ENCODE results near the gene CFAP74.
A peak's percentile ranks its signal among the peaks of the same experiment; 100 is the strongest.

Gene CFAP74

DNA sequence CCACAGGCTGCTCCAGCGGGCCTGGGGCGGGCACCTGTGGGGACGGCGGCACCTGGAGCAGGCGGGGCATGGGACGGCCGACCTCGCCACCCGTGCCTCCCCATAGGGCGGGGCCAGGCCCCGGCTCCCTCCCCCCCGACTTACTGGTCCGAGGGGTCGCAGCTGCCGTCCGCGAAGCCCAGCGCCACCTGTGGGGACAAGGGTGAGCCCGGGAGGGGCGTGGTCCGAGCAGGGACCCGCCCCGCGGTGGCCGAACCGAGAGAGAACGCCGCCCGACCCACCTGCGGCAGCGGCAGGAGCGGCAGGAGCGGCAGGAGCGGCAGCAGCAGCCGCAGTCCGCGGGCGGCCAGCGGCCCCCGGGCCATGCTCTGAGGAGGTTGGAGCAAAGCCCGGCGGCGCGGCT, 84.7 kb downstream of the CFAP74 start, which contains the start of gene TMEM52:
Gene TMEM52 (minus strand): TSS at position 379 of the 403 bp plus-strand sequence. CDS start 14 bp downstream, at position 365.
- H2BK120ac ChIP-seq (ENCODE audit: low read depth, low read length), result peak within 1 kb of the TSS; percentile 100

GRCh38 chr1:1917995-1918900, 85.3 kb downstream of the CFAP74 start:
- H3K27me3 ChIP-seq (ENCODE audit: control insufficient read depth in 3 of 3, insufficient read depth in 3 of 3, low read depth in 1 of 3, low read length in 3 of 3), result peaks cover 0 to 51% (median 11%) of the 10 kb centered on the region in 3 experiments
- peak overlapping the region; percentile 94 for H3K18ac ChIP-seq (ENCODE audit: low read length)
- peaks cover 8 to 10% of the 10 kb centered on the region in 2 donors for H3K4me1 ChIP-seq (ENCODE audit: control insufficient read depth in 2 of 2, insufficient read depth in 1 of 2, low read depth in 1 of 2, low read length in 2 of 2)
- peak overlapping the region; percentile 66 for H3K4me2 ChIP-seq (ENCODE audit: insufficient read depth, low read length, poor library complexity, severe bottlenecking)
- H3K4ac ChIP-seq (ENCODE audit: low read length), result no peak overlapping the region
- peak overlapping the region; percentile 71 for H3K14ac ChIP-seq (ENCODE audit: low read length)
- H3K9ac ChIP-seq (ENCODE audit: low read depth, low read length, poor library complexity), result peak overlapping the region; percentile 77
- peak overlapping the region; percentile 87 for H2BK120ac ChIP-seq (ENCODE audit: low read depth, low read length)
- peak overlapping the region; percentile 92 for H2BK15ac ChIP-seq (ENCODE audit: low read length)
- peak overlapping the region; percentile 79 for H4K91ac ChIP-seq (ENCODE audit: low read depth, low read length, poor library complexity)
- H3K36me3 ChIP-seq (replicated peaks in 1 of 2; ENCODE audit: control insufficient read depth in 2 of 2, insufficient read depth in 2 of 2, low read length in 2 of 2), result no peaks in the 10 kb centered on the region
- peak overlapping the region; percentile 83 for H2BK5ac ChIP-seq (ENCODE audit: low read length)
- H2AK5ac ChIP-seq (ENCODE audit: low read depth, low read length), result peak overlapping the region; percentile 41
- H3K79me1 ChIP-seq (ENCODE audit: low read depth, low read length), result peaks cover 10% of the 10 kb centered on the region
- no peak for DNase-seq (ENCODE audit: low spot score)
- H3K9me3 ChIP-seq (replicated peaks in 1 of 2; ENCODE audit: control insufficient read depth in 2 of 2, insufficient read depth in 1 of 2, low read depth in 1 of 2, low read length in 2 of 2), result no peaks in the 10 kb centered on the region
- no peak overlapping the region for H3K27ac ChIP-seq (replicated peaks; ENCODE audit: low read length)
- H2AFZ ChIP-seq (ENCODE audit: low read length), result peak overlapping the region; percentile 84
- peak overlapping the region; percentile 43 to 89 for H3K4me3 ChIP-seq (ENCODE audit: low read length in 2 of 2)
- no peak overlapping the region for H4K8ac ChIP-seq (ENCODE audit: low read depth, low read length)
- H3K23ac ChIP-seq (ENCODE audit: low read depth, low read length, poor library complexity), result peak overlapping the region; percentile 80
- peak overlapping the region; percentile 77 for H2BK12ac ChIP-seq (ENCODE audit: low read length)
- WGBS, 2 donors (ENCODE audit: extremely low coverage in 2 of 2, insufficient read length in 2 of 2, insufficient replicate concordance in 1 of 2), result no CpG with 5 or more reads among the region's 46 CpGs

More for the DNA sequence above, 84.7 kb downstream of the CFAP74 start, which contains the start of gene TMEM52:
- Histone ChIP-seq H3K9me3 (replicated peaks in 1 of 2; ENCODE audit: control insufficient read depth in 2 of 2, insufficient read depth in 1 of 2, low read depth in 1 of 2, low read length in 2 of 2) (no peaks in the 10 kb centered on the region), H3K4ac (ENCODE audit: low read length) (peak within 1 kb of the TSS; percentile 58), H4K8ac (ENCODE audit: low read depth, low read length) (peak within 1 kb of the TSS; percentile 65), H3K4me3 (ENCODE audit: low read length in 2 of 2) (peak within 1 kb of the TSS; percentile 43 to 89), H3K79me1 (ENCODE audit: low read depth, low read length) (peaks cover 12% of the 10 kb centered on the region), H3K14ac (ENCODE audit: low read length) (peak within 1 kb of the TSS; percentile 82), H2BK5ac (ENCODE audit: low read length) (peak within 1 kb of the TSS; percentile 91), H3K4me1 (ENCODE audit: control insufficient read depth in 2 of 2, insufficient read depth in 1 of 2, low read depth in 1 of 2, low read length in 2 of 2) (peaks cover 8 to 10% of the 10 kb centered on the region in 2 donors), H3K27ac (replicated peaks; ENCODE audit: low read length) (peak within 1 kb of the TSS; percentile 56), H2AK5ac (ENCODE audit: low read depth, low read length) (peak within 1 kb of the TSS; percentile 93), H4K91ac (ENCODE audit: low read depth, low read length, poor library complexity) (peak within 1 kb of the TSS; percentile 83), H2BK15ac (ENCODE audit: low read length) (peak within 1 kb of the TSS; percentile 100), H3K36me3 (replicated peaks in 1 of 2; ENCODE audit: control insufficient read depth in 2 of 2, insufficient read depth in 2 of 2, low read length in 2 of 2) (no peaks in the 10 kb centered on the region), H3K4me2 (ENCODE audit: insufficient read depth, low read length, poor library complexity, severe bottlenecking) (peak within 1 kb of the TSS; percentile 89), H2BK12ac (ENCODE audit: low read length) (peak within 1 kb of the TSS; percentile 98), H2AFZ (ENCODE audit: low read length) (peak within 1 kb of the TSS; percentile 84), H3K27me3 (ENCODE audit: control insufficient read depth in 3 of 3, insufficient read depth in 3 of 3, low read depth in 1 of 3, low read length in 3 of 3) (peaks cover 0 to 48% (median 11%) of the 10 kb centered on the region in 3 experiments), H3K9ac (ENCODE audit: low read depth, low read length, poor library complexity) (peak within 1 kb of the TSS; percentile 86), H3K18ac (ENCODE audit: low read length) (peak within 1 kb of the TSS; percentile 94), H3K23ac (ENCODE audit: low read depth, low read length, poor library complexity) (peak within 1 kb of the TSS; percentile 98)
- no peak for DNase-seq (ENCODE audit: low spot score)
- WGBS, 2 donors (ENCODE audit: extremely low coverage in 2 of 2, insufficient read length in 2 of 2, insufficient replicate concordance in 1 of 2), result no CpG with 5 or more reads among the region's 44 CpGs

- WGBS, 2 donors (ENCODE audit: extremely low coverage in 2 of 2, insufficient read length in 2 of 2, insufficient replicate concordance in 1 of 2), result no CpG with 5 or more reads among the region's 14 CpGs
These were observed 86.1 kb downstream of the CFAP74 start for GRCh38 chr1:1917304-1917976.

More at GRCh38 chr1:1917304-1917976, 86.1 kb downstream of the CFAP74 start:
- no peak overlapping the region for H3K14ac ChIP-seq (ENCODE audit: low read length)
- H2BK12ac ChIP-seq (ENCODE audit: low read length), result no peak overlapping the region
- H3K4me1 ChIP-seq (ENCODE audit: control insufficient read depth in 2 of 2, insufficient read depth in 1 of 2, low read depth in 1 of 2, low read length in 2 of 2), result peaks cover 8 to 10% of the 10 kb centered on the region in 2 donors
- no peak overlapping the region for H4K91ac ChIP-seq (ENCODE audit: low read depth, low read length, poor library complexity)
- no peak overlapping the region for H3K27ac ChIP-seq (replicated peaks; ENCODE audit: low read length)
- peaks cover 10% of the 10 kb centered on the region for H3K79me1 ChIP-seq (ENCODE audit: low read depth, low read length)
- no peak overlapping the region for H3K4ac ChIP-seq (ENCODE audit: low read length)
- no peak overlapping the region for H2AFZ ChIP-seq (ENCODE audit: low read length)
- H2BK15ac ChIP-seq (ENCODE audit: low read length), result peak overlapping the region; percentile 7
- H3K9ac ChIP-seq (ENCODE audit: low read depth, low read length, poor library complexity), result no peak overlapping the region
- DNase-seq (ENCODE audit: low spot score), result no peak
- H3K4me2 ChIP-seq (ENCODE audit: insufficient read depth, low read length, poor library complexity, severe bottlenecking), result no peak overlapping the region
- H2AK5ac ChIP-seq (ENCODE audit: low read depth, low read length), result no peak overlapping the region
- no peaks in the 10 kb centered on the region for H3K9me3 ChIP-seq (replicated peaks in 1 of 2; ENCODE audit: control insufficient read depth in 2 of 2, insufficient read depth in 1 of 2, low read depth in 1 of 2, low read length in 2 of 2)
- peak overlapping the region; percentile 15 for H3K23ac ChIP-seq (ENCODE audit: low read depth, low read length, poor library complexity)
- no peak overlapping the region for H4K8ac ChIP-seq (ENCODE audit: low read depth, low read length)
- no peaks in the 10 kb centered on the region for H3K36me3 ChIP-seq (replicated peaks in 1 of 2; ENCODE audit: control insufficient read depth in 2 of 2, insufficient read depth in 2 of 2, low read length in 2 of 2)
- no peak overlapping the region for H3K4me3 ChIP-seq (ENCODE audit: low read length in 2 of 2)
- H2BK5ac ChIP-seq (ENCODE audit: low read length), result no peak overlapping the region
- H2BK120ac ChIP-seq (ENCODE audit: low read depth, low read length), result no peak overlapping the region
- H3K18ac ChIP-seq (ENCODE audit: low read length), result no peak overlapping the region
- H3K27me3 ChIP-seq (ENCODE audit: control insufficient read depth in 3 of 3, insufficient read depth in 3 of 3, low read depth in 1 of 3, low read length in 3 of 3), result peaks cover 0 to 51% (median 11%) of the 10 kb centered on the region in 3 experiments

All from neuronal stem cell (in vitro differentiated cells).